Measurements from ENCODE around the gene TXNDC16.
A peak's percentile ranks its signal among the peaks of the same experiment; 100 is the strongest.
"Not testable (repeated sequence)": the region's sequence is repeated elsewhere in the genome, so short reads cannot be mapped to it uniquely, and the experiment has no call there.

Gene TXNDC16

DNA sequence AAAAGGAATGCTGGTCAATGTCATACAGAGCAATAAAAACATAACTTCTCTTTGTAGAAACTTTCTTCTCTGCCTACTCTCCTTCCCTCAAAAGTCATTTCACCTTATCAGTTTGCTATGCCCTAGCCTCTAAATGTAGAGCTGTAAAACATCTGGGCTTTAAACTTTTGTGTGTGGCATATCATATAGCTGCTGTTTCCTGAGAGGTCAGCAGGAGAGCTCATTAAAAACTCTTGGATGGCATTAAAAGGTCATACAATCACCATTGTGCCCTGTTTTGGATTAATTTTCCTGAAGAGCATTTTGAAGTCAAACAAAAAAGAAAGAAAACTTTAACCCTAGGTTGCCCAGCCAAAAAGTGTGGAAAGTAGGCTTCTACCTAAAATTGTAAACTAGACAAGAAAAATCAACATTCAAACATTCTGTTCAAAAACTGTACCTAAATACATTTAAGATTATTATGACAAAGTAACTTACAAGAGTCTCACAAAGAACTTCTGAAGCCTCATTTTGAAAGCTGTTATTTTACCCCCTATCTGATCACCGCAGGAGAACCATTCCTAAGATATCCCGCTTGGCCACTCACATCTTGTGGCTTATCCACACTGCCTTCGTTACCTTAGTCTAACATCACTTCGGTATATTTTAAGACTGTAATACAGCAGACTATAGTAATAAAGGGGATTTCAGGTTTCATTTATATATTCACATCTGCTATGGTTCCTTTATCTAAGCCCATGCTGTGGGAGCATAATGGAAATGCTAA lies 38.1 kb downstream of the TXNDC16 start:
- DNase-seq (ENCODE audit: insufficient read length, low spot score) (no peak), FAIRE-seq (no peak)
- no peak for TF ChIP-seq POLR2A (IDR thresholded peaks at IDR 0.05; ENCODE audit: low read depth, low read length)

DNA sequence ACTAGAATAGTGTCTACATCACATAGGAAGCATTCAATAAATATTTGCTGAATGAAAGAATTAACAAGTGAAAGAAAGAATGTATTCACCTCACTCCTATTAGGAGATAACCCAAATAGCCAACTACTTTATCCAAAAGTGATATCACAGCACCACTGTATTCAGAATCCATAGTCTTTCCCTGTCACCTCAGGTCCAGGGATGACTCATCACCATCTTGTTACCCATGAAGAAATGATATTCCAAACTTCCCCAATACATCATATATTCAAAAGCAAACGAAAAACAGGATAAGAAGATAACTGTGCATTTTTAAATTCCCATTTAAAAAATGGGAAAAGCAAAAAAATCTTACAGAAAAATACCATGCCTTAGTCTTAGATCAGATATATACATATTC lies 39.1 kb downstream of the TXNDC16 start:
- no peak for DNase-seq (ENCODE audit: insufficient read length, low spot score)
- no peak for TF ChIP-seq POLR2A (IDR thresholded peaks at IDR 0.05; ENCODE audit: low read depth, low read length)
- no peak for FAIRE-seq

DNA sequence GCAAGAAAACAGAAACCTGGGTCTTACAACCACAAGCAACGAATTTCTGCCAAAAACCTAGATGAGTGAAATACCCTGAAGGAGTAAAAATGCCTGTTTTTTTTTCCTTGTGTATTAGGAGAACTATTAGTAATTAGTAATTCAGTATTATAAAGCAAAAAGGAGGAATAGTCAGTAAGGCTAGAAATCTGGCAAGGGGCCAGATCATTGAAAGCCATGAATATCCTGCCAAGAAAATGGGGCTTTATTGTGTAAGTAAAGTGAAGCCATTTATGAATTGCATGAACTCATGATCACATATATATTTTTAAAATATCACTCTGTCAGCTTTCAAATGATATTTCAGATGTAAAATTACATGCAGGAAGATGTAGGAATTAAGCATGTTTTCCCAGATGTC lies 57.9 kb downstream of the TXNDC16 start:
- no peak for FAIRE-seq
- TF ChIP-seq POLR2A (IDR thresholded peaks at IDR 0.05; ENCODE audit: low read depth, low read length), result no peak

DNA sequence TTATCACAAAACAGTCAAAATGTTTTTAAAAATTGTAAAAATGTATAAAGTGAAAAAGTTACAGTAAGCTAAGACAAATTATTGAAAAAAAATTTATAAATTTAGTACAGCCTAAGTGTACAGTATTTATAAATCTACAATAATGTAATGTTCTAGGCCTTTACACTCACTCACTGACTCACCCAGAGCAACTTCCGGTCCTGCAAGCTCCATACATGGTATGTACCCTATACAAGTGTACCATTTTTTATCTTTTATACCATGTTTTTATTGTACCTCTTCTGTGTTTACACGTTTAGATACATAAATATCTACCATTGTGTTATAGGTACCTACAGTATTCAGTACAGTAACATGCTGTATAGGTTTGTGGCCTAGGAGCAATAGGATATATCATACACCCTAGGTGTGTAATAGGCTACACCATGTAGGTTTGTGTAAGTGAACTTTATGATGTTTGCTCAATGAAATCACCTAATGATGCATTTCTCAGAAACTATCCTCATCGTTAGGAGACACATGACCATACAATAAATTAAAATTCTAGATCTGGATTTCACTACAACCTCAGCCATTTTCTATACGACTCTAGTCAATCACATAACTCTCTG lies 66.8 kb downstream of the TXNDC16 start:
- TF ChIP-seq POLR2A (IDR thresholded peaks at IDR 0.05; ENCODE audit: low read depth, low read length), result no peak
- FAIRE-seq, result no peak
- DNase-seq (ENCODE audit: insufficient read length, low spot score), result no peak

More for the DNA sequence above, 57.9 kb downstream of the TXNDC16 start:
- no peak for DNase-seq (ENCODE audit: insufficient read length, low spot score)

DNA sequence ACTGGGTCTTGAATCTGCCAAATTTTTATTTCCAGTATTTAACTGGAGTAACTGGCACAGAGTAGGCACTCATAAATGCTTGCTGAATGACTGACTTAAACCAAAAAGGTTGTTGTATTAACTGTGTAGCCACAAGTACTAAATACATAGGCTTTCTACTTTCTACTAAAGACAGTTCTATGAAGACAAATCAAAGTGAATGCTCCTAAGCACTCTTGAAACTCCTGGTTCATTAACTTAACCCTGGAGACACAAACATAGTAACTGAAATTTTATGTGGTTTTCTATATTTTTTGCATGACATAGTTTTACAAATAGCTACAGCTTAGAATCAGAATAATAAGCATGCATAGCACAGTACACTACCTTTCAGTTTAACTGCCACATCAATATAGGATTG lies 70.4 kb downstream of the TXNDC16 start:
- no peak for DNase-seq (ENCODE audit: insufficient read length, low spot score)
- no peak for FAIRE-seq
- TF ChIP-seq POLR2A (IDR thresholded peaks at IDR 0.05; ENCODE audit: low read depth, low read length), result no peak

DNA sequence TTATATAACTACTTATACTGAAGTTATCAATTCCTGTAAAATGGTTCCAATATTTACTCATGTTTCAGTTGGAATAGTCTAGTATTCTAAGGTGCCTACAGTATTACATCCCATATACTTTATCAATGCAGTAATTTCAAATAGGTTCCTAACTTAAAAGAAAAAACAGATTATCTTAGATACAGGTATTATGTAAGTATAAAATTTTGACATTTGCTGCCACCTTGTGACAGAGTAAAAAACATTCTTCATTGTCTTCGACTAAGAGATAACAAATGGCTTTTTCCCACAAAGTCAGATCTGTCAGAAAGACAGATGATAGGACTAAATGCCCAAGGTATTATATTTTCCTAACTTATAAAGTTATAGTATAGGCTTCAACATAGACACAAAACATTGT lies 78.7 kb downstream of the TXNDC16 start:
- DNase-seq (ENCODE audit: insufficient read length, low spot score), result no peak
- TF ChIP-seq POLR2A (IDR thresholded peaks at IDR 0.05; ENCODE audit: low read depth, low read length), result no peak
- peak; percentile 20 for FAIRE-seq

DNA sequence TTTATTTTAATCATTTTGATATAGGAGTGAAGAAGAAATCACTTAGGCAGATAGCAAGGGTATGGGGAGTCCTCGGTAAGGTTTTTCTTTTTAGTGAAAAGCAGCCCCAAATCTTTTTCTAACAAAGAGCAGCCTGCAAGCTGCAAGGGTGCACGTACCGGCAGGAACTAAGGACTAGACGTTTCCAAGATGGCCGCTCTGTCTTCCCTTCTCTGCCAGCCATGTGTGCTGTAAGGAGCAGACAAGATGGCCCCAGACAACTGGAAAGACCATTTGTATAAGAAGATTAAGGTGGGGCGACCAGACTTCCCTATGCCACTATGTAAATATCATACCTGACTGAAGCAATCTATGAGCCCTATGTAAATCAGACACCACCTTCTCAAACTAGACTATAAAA lies 79.6 kb downstream of the TXNDC16 start:
- TF ChIP-seq POLR2A (IDR thresholded peaks at IDR 0.05; ENCODE audit: low read depth, low read length), result no peak
- FAIRE-seq (no peak), DNase-seq (ENCODE audit: insufficient read length, low spot score) (no peak)

DNA sequence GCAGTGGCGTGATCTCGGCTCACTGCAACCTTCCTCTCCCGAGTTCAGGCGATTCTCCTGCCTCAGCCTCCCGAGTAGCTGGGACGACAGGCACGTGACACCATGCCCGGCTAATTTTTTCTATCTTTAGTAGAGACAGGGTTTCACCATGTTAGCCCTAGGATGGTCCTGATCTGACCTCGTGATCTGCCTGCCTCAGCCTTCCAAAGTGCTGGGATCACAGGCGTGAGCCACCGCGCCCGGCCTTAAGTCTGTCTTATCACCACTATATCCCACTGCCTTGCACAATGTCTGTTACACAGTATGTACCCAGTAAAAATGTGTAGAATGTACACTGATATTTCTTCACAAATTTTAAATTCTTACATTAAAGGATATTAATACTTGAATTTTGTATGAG lies 80.1 kb downstream of the TXNDC16 start:
- not testable (repeated sequence) for FAIRE-seq; DNase-seq (ENCODE audit: insufficient read length, low spot score)

DNA sequence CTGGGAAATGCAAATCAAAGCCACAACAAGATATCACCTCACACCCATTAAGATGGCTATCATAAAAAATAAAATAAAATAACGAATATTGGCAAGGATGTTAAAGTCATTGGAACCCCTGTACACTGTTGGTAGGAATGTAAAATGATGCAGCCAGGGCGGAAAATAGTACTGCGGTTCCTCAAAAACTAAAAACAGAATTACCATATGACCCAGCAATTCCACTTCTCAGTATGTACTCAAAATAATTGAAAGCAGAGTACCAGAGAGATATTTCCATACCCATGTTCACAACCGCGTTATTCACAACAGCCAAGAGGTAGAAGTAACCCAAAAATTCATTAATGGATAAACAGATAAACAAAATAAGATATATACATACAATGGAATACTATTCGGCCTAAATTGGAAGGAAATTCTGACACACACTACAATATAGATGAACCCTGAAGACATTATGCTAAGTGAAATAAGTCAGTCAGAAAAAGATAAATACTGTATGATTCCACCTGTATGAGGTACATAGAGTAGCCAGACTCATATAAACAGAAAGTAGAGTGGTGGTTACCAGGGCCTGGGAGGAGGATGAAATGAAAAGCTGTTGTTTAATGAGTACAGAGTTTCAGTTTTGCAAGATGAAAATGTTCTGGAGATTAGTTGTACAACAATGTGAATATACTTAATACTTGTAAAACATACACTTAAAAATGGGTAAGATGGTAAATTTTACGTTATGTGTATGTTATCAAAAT lies 84.6 kb downstream of the TXNDC16 start:
- DNase-seq (ENCODE audit: insufficient read length, low spot score) (no peak), FAIRE-seq (no peak)
- no peak for TF ChIP-seq POLR2A (IDR thresholded peaks at IDR 0.05; ENCODE audit: low read depth, low read length)

DNA sequence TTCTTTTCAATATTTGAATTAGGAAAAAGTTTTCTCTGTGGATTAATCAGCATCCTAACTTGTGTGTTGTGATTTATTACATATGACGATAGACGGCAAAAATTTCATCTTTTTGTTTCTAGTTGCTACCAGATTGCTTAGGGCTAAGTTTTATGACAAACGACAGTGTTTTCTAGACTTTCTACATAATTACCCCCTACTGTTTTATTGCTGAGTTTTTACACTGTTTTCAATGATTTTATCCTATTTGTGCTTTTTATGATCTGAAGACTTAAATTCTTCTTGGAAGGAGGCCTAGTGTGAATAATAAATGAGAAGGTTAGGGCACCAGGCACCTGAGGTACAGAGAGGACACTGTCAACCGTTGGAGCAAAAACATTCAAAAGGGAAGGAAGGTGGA lies 88.1 kb downstream of the TXNDC16 start:
- DNase-seq (ENCODE audit: insufficient read length, low spot score), result no peak
- no peak for TF ChIP-seq POLR2A (IDR thresholded peaks at IDR 0.05; ENCODE audit: low read depth, low read length)
- no peak for FAIRE-seq

DNA sequence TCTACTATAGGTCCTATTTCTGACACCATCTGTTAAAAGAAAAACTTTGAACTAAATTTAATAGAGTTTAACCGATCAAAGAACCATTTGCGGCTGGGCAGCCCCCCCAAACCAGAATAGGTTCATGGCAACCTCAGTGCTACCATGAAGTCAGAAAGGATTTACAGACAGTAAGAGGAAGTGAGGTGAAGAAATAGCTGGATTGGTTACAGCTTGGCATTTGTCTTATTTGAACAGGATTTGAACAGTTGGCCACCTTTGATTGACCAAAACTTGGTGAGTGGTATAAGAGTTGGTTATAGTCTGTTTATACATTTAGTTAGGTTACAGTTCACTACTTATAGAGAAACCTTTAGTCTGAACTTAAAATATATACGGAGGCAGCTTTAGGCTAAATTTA lies 88.9 kb downstream of the TXNDC16 start:
- FAIRE-seq (no peak), DNase-seq (ENCODE audit: insufficient read length, low spot score) (no peak)
- TF ChIP-seq POLR2A (IDR thresholded peaks at IDR 0.05; ENCODE audit: low read depth, low read length), result no peak

DNA sequence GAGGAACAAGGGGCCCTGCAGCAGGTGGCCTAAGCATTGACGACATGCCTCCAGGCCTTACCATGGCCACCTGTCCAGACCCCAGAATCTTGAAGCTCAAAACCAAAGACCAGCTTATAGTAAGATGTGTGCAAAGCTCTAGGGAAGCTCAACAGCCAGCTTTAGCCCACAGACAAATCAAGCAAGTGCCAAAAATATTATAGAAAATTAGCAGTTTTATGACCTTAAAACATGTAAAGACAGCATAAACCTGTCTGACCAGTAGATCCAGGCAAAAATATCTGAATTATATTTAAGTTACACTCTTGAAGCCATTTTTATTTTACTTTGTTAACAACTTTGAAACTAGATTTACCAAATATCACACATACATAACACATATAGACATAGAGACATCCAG lies 90.6 kb downstream of the TXNDC16 start:
- FAIRE-seq, result no peak
- no peak for TF ChIP-seq POLR2A (IDR thresholded peaks at IDR 0.05; ENCODE audit: low read depth, low read length)
- DNase-seq (ENCODE audit: insufficient read length, low spot score), result no peak

DNA sequence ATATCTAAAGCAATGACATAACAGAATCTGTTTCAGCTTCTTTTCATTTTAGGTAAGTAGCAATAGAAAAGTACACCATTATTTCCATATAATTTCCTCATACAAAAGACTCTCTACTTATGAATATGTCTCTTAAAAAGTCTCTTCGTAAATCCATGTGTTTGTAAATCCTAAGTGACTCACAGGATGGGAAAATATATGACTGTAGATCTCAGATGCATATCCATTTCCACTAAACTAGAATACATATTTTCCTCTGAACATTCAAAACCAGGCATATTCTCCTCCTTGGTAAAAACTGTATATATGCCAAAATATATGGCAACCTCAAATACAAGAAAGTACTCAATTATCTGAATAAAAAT lies 93.6 kb downstream of the TXNDC16 start:
- no peak for FAIRE-seq
- TF ChIP-seq POLR2A (IDR thresholded peaks at IDR 0.05; ENCODE audit: low read depth, low read length), result no peak

DNA sequence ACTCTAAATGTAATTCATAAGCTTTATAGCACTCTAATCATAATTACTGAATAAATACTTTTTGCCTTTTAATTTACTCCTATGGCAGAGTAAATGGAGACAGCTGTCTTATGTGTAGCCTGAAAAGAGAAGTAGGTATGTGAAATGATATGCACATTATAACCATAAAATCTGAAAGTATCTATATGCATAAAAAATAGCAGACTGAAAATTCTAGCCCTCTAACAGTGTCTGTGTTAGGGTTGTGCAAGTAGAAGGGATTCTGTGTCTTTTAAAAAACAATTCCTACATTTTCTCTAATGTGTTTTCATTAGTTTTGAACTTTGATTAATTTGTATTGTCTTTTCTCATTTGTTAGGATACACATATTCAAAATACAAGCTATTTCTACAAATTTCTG lies 94.9 kb downstream of the TXNDC16 start:
- no peak for TF ChIP-seq POLR2A (IDR thresholded peaks at IDR 0.05; ENCODE audit: low read depth, low read length)
- DNase-seq (ENCODE audit: insufficient read length, low spot score), result no peak
- no peak for FAIRE-seq

More for the DNA sequence above, 93.6 kb downstream of the TXNDC16 start:
- DNase-seq (ENCODE audit: insufficient read length, low spot score), result no peak
